Tibial nerve (tissue), 4 donors: Measurements from ENCODE around the gene FMOD. TPM values are rescaled to one million over a fixed set of nuclear protein-coding genes. Genes with fewer than 3 reads are reported as not detected.

ENCODE experiments used
- DNase-seq, 2 donors: peaks; one replicate each; pipeline ENCODE4 v3.0.0-alpha.2; 2019; ENCODE audit warnings: low spot score in 2 of 2
- H3K27ac ChIP-seq, 4 donors: fragments of 200-600 bp; sonication (generic) in 3 of 4; one replicate each; pipeline ENCODE4 v1.5.1; 2017 to 2019; ENCODE audit warnings: mild to moderate bottlenecking in 1 of 4
- H3K27me3 ChIP-seq, 2 donors: fragments of 200-600 bp; sonication (generic) in 1 of 2; one replicate each; pipeline versions ENCODE4 v1.5.1 to v1.6.0; 2017 to 2019
- H3K36me3 ChIP-seq, 3 donors: fragments of 200-600 bp; sonication (generic); one replicate each; pipeline ENCODE4 v1.5.1; 2018 to 2019
- H3K4me1 ChIP-seq, 4 donors: fragments of 200-600 bp; sonication (generic) in 3 of 4; one replicate each; pipeline ENCODE4 v1.5.1; 2017 to 2019
- H3K4me3 ChIP-seq, 4 donors: fragments of 200-600 bp; sonication (generic) in 3 of 4; one replicate each; pipeline ENCODE4 v1.5.1; 2017 to 2019; ENCODE audit warnings: mild to moderate bottlenecking in 1 of 4, moderate library complexity in 1 of 4
- H3K9me3 ChIP-seq, 4 donors: fragments of 200-600 bp; sonication (generic) in 3 of 4; one replicate each; pipeline ENCODE4 v1.5.1; 2017 to 2019
- EP300 ChIP-seq, 2 donors: sonication (generic); formaldehyde crosslinking; IDR thresholded peaks; one replicate each; pipeline ENCODE4 v1.6.1; 2017; ENCODE audit warnings: antibody characterized with exemption in 2 of 2, mild to moderate bottlenecking in 1 of 2
- POLR2A ChIP-seq, 2 donors: fragments of 450-650 bp; IDR thresholded peaks; one replicate each; pipeline ENCODE4 v1.6.1; 2017; ENCODE audit warnings: antibody characterized with exemption in 2 of 2, mild to moderate bottlenecking in 2 of 2, moderate library complexity in 2 of 2
- WGBS, 2 donors: methylation state at CpG; one replicate each; pipeline ENCODE4 v1.1.5; 2018; 5-methylcytosine and 5-hydroxymethylcytosine counted together
- small RNA-seq: library from RNA; depleted of rRNA; stranded (forward); fragments of <200 nt; gene quantifications from one replicate; pipeline ENCODE3, GENCODE V24; 2016
- total RNA-seq, 4 donors: library from RNA; depleted of rRNA; stranded (reverse); fragments of >200 nt; gene quantifications; one replicate each; pipeline ENCODE4 v1.1.0, GENCODE V29; 2016
- TF ChIP-seq, protein P1 (sequence below), 5 experiments: fragments of 200-600 bp in 3 of 5; fragments of 450-650 bp in 2 of 5; sonication (generic) in 3 of 5; IDR thresholded peaks; one replicate each; pipeline ENCODE4 v1.5.1; 2016 to 2019; ENCODE audit warnings: antibody characterized with exemption in 5 of 5, mild to moderate bottlenecking in 3 of 5, moderate library complexity in 2 of 5

FMOD gene
- total RNA-seq, 4 donors from 2014 or later: 73.9 to 203 (median 102) TPM

DNA sequence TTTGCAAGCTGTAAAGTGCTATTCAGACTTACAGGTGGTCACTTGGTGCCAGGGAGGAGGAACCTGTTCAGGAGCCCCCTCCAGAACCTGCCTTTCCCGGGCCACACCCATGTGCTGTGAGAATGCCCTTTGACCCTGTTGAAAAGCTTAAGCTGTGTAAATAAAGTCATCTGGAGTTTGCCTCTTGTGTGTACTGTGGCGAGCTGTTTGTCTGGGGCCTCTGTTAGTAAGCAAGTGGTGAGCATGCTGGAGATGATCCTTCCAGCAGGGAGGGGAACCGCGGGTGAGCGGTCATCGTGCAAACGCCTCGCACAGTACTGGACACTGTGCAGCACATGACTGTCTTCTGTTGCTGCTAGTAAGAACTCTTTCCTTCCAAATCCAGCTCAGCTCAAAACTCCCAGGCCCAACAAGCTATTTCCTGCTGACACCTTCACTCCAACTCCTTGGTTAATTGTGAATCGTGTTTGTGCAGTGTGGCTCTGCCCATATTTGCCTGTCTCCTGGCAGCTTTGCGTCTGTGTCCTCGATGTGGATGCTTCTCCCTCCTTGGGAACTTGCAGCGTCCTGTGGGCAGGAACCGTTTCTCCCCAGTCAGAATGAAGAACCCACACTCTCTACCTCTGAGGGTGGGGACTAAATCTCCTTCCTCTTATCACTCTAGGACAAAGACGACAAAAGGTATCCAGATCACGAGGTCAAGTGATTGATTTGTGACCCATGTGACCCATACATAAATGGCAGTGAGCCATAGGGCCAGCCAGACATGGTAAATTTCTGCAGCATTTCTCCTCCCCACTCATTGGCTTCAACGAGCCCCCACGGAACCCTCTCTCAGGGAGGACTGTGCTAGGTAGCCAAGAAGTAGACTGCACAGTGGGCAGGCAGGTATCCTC is 59.5 kb downstream of the FMOD start:
- Histone ChIP-seq H3K27ac (peak overlapping the region; percentile 96 to 99 (median 97)), H3K4me3 (no peak overlapping the region), H3K36me3 (no peaks in the 10 kb centered on the region), H3K27me3 (no peaks in the 10 kb centered on the region), H3K9me3 (no peaks in the 10 kb centered on the region), H3K4me1 (peaks cover 0 to 52% (median 44%) of the 10 kb centered on the region in 4 donors)
- DNase-seq: no peak
- WGBS, 2 donors: 72 to 74% methylated on average over 17 of the region's 17 CpGs
- TF ChIP-seq EP300 (IDR thresholded peaks at IDR 0.05): no peak
- TF ChIP-seq, protein P1, sequence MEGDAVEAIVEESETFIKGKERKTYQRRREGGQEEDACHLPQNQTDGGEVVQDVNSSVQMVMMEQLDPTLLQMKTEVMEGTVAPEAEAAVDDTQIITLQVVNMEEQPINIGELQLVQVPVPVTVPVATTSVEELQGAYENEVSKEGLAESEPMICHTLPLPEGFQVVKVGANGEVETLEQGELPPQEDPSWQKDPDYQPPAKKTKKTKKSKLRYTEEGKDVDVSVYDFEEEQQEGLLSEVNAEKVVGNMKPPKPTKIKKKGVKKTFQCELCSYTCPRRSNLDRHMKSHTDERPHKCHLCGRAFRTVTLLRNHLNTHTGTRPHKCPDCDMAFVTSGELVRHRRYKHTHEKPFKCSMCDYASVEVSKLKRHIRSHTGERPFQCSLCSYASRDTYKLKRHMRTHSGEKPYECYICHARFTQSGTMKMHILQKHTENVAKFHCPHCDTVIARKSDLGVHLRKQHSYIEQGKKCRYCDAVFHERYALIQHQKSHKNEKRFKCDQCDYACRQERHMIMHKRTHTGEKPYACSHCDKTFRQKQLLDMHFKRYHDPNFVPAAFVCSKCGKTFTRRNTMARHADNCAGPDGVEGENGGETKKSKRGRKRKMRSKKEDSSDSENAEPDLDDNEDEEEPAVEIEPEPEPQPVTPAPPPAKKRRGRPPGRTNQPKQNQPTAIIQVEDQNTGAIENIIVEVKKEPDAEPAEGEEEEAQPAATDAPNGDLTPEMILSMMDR (IDR thresholded peaks at IDR 0.05): no peak
- TF ChIP-seq POLR2A (IDR thresholded peaks at IDR 0.05): no peak

Small RNAs within 50 kb of the gene (small RNA-seq; reads per million reads assigned to genes)
- gene AL359837.1: not detected
- gene RNU6-487P: not detected

Other genes with a start within 250 kb of the FMOD start
- 1 to 10 TPM in 2 of 4 donors, under 1 TPM in 2; 0.30 to 2.2 (median 0.96) TPM for gene ADORA1, start 223.4 kb downstream of the FMOD start, total RNA-seq
- gene MYBPH, start 175.3 kb downstream of the FMOD start, total RNA-seq: not detected
- gene CHI3L1, start 164.4 kb downstream of the FMOD start, total RNA-seq: 100 to 1,000 TPM in 1 of 4 donors, 10 to 100 TPM in 1, 1 to 10 TPM in 1, not detected in 1; 5.0 to 150 (median 18.8) TPM
- gene CHIT1, start 121.4 kb downstream of the FMOD start, total RNA-seq: under 1 TPM in 2 of 4 donors, not detected in 2; 0.39 to 0.42 TPM
- 100 to 1,000 TPM; 153 to 208 (median 177) TPM for gene BTG2, start 45.6 kb downstream of the FMOD start, total RNA-seq
- 100 to 1,000 TPM; 108 to 291 (median 153) TPM for gene PRELP, start 124.7 kb upstream of the FMOD start, total RNA-seq
- gene OPTC, start 143.0 kb upstream of the FMOD start, total RNA-seq: not detected